ENCODE measurements around the gene ABCC9. TPM values are rescaled to one million over a fixed set of nuclear protein-coding genes. Genes with fewer than 3 reads are reported as not detected.

The ABCC9 gene
- polyA plus RNA-seq, 1 experiment: 2.7 TPM

- ChIA-PET CTCF (interaction anchor here (2.6 kb wide), 1 partner anchor 215 kb away, joined by 17 read pairs; no protein-coding TSS in a partner anchor), POLR2A (no interaction called here)
- no peak overlapping the region for H3K27ac ChIP-seq (ENCODE audit: low read depth, low read length)
- no peak for DNase-seq (ENCODE audit: low read depth, low spot score)
- no peak for TF ChIP-seq CTCF (IDR thresholded peaks at IDR 0.05; ENCODE audit: low read depth, low read length)
- H3K4me3 ChIP-seq (ENCODE audit: low read depth, low read length): peak overlapping the region; percentile 72
- H3K9me3 ChIP-seq (ENCODE audit: control insufficient read depth, insufficient read depth, low read length): no peaks in the 10 kb centered on the region
- H3K27me3 ChIP-seq (ENCODE audit: control insufficient read depth, insufficient read depth, low read length): no peaks in the 10 kb centered on the region
These were observed 165.9 kb downstream of the ABCC9 start for GRCh38 chr12:21775133-21775820.

GRCh38 chr12:21774358-21775132 is 166.7 kb downstream of the ABCC9 start, which contains the start of gene KCNJ8:
TSS of gene KCNJ8 (minus strand) at chr12:21774706. CDS start at chr12:21773616, 1,090 bp downstream.
- peak; percentile 10 for DNase-seq (ENCODE audit: low read depth, low spot score)
- no peaks in the 10 kb centered on the region for H3K9me3 ChIP-seq (ENCODE audit: control insufficient read depth, insufficient read depth, low read length)
- H3K4me3 ChIP-seq (ENCODE audit: low read depth, low read length): peak within 1 kb of the TSS; percentile 72
- no peaks in the 10 kb centered on the region for H3K27me3 ChIP-seq (ENCODE audit: control insufficient read depth, insufficient read depth, low read length)
- ChIA-PET POLR2A (interaction anchor here (0.7 kb wide), 1 partner anchor 9 kb away, joined by 5 read pairs; no protein-coding TSS in a partner anchor), CTCF (interaction anchor here (1.0 to 2.6 kb wide), 3 partner anchors 10 to 215 kb away, joined by 3 to 17 read pairs (median 6); no protein-coding TSS in a partner anchor)
- no peak within 1 kb of the TSS for H3K27ac ChIP-seq (ENCODE audit: low read depth, low read length)
- no peak for TF ChIP-seq CTCF (IDR thresholded peaks at IDR 0.05; ENCODE audit: low read depth, low read length)

GRCh38 chr12:21773806-21774205 is 167.4 kb downstream of the ABCC9 start:
- Histone ChIP-seq H3K4me3 (ENCODE audit: low read depth, low read length) (peak overlapping the region; percentile 72), H3K9me3 (ENCODE audit: control insufficient read depth, insufficient read depth, low read length) (no peaks in the 10 kb centered on the region), H3K27ac (ENCODE audit: low read depth, low read length) (no peak overlapping the region), H3K27me3 (ENCODE audit: control insufficient read depth, insufficient read depth, low read length) (no peaks in the 10 kb centered on the region)
- DNase-seq (ENCODE audit: low read depth, low spot score): no peak
- ChIA-PET CTCF (interaction anchor here (0.6 to 2.6 kb wide), 4 partner anchors 9 to 216 kb away, joined by 3 to 17 read pairs (median 4); no protein-coding TSS in a partner anchor), POLR2A (no interaction called here)
- TF ChIP-seq CTCF (IDR thresholded peaks at IDR 0.05; ENCODE audit: low read depth, low read length): no peak

GRCh38 chr12:21773263-21773741 is 167.9 kb downstream of the ABCC9 start:
- ChIA-PET CTCF (interaction anchor here (0.6 to 1.7 kb wide), 3 partner anchors 13 to 216 kb away, joined by 3 to 6 read pairs (median 5); no protein-coding TSS in a partner anchor), POLR2A (no interaction called here)
- TF ChIP-seq CTCF (IDR thresholded peaks at IDR 0.05; ENCODE audit: low read depth, low read length): peak; percentile 48
- Histone ChIP-seq H3K27me3 (ENCODE audit: control insufficient read depth, insufficient read depth, low read length) (no peaks in the 10 kb centered on the region), H3K4me3 (ENCODE audit: low read depth, low read length) (peak overlapping the region; percentile 72), H3K9me3 (ENCODE audit: control insufficient read depth, insufficient read depth, low read length) (no peaks in the 10 kb centered on the region), H3K27ac (ENCODE audit: low read depth, low read length) (no peak overlapping the region)
- DNase-seq (ENCODE audit: low read depth, low spot score): no peak
